Large intestine (tissue), 3 donors: ENCODE results near the gene USB1. TPM values are rescaled to one million over a fixed set of nuclear protein-coding genes. Genes with fewer than 3 reads are reported as not detected.
"Not testable (repeated sequence)": the region's sequence is repeated elsewhere in the genome, so short reads cannot be mapped to it uniquely, and the experiment has no call there.

ENCODE experiments used
- DNase-seq, 2 donors: peaks; one replicate each; pipeline versions ENCODE4 v3.0.0 to v3.0.0-alpha.2; 2013
- H3K27ac ChIP-seq: one replicate; pipeline ENCODE4 v1.5.1; 2013; ENCODE audit warnings: low read length
- H3K27me3 ChIP-seq: 2 replicates; pipeline ENCODE4 v1.6.1; 2013; ENCODE audit warnings: low read length; ENCODE audit not compliant: control insufficient read depth, insufficient read depth
- H3K36me3 ChIP-seq: 2 replicates; pipeline ENCODE4 v1.6.1; 2013; ENCODE audit warnings: low read length; ENCODE audit not compliant: control insufficient read depth, insufficient read depth
- H3K4me1 ChIP-seq: one replicate; pipeline ENCODE4 v1.6.1; 2013; ENCODE audit warnings: low read length; ENCODE audit not compliant: control insufficient read depth, insufficient read depth
- H3K4me3 ChIP-seq: one replicate; pipeline ENCODE4 v1.5.1; 2013; ENCODE audit warnings: low read length
- H3K9me3 ChIP-seq: one replicate; pipeline ENCODE4 v1.6.1; 2013; ENCODE audit warnings: mild to moderate bottlenecking, low read depth, low read length, moderate library complexity; ENCODE audit not compliant: control insufficient read depth
- WGBS: methylation state at CpG from one replicate; pipeline ENCODE4 v1.1.5; 2013; ENCODE audit warnings: low lambda C conversion rate; ENCODE audit not compliant: insufficient coverage; 5-methylcytosine and 5-hydroxymethylcytosine counted together
- polyA plus RNA-seq: library from polyadenylated mRNA; unstranded; fragments of 120-200 nt; gene quantifications from one replicate; pipeline ENCODE4 v1.2.1, GENCODE V29; 2013

USB1 gene
- polyA plus RNA-seq, 1 donor = 26.5 TPM

DNA sequence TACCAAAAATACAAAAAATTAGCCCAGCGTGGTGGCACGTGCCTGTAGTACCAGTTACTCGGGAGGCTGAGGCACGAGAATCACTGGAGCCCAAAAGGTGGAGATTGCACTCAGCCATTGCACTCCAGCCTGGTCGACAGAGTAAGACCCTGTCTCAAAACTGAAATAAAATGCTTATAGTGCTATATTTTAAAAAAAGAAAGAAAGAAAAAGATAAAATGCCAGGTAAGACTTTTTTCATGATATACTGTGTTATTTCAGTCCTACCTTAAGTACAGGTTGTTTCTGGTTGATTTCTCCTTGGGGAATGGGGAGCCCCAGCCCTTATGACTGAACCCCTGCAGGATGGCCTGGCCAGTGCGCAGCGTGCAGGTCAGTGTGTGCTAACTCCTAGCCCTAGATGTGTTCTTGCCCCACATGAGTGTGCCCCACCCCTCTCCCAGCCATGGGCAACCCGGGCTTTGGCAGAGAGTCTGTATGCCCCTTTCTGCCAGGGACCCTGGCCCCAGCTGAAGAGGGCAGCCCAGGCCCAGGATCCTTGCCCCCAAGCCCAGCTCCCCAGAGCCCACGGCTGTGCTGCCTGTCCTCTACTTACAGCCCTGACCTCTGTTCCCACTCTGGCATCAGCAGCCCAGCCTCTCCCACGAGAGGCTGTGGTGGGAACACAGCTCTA, 31.6 kb upstream of the USB1 start:
- H3K27ac ChIP-seq = no peak overlapping the region
- H3K9me3 ChIP-seq = no peaks in the 10 kb centered on the region
- no peaks in the 10 kb centered on the region for H3K27me3 ChIP-seq
- DNase-seq = no peak
- 93% methylated on average over 5 of the region's 10 CpGs for WGBS
- H3K36me3 ChIP-seq = no peaks in the 10 kb centered on the region
- no peaks in the 10 kb centered on the region for H3K4me1 ChIP-seq
- no peak overlapping the region for H3K4me3 ChIP-seq

DNA sequence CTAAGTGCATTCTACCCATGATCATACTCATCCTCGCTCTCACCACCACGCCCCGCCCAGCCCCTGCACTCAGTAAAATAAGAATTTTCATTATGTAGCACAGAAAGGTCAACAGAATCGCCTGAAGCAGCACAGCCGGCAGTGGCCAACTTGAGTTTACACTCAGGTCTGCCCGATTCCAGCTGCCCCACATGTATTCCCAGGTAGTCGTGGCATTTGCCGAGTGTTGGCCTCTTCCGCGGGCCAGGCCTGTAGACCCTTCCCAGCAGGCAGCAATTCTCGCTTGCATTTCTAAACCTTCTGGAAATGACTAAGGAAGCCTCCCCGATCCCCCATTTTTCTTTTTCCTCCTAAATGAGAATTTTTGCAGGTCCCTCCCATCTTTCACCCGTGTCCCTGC, 30.9 kb upstream of the USB1 start:
- Histone ChIP-seq H3K4me3 (no peak overlapping the region), H3K36me3 (no peaks in the 10 kb centered on the region), H3K27ac (no peak overlapping the region), H3K9me3 (no peaks in the 10 kb centered on the region), H3K27me3 (no peaks in the 10 kb centered on the region), H3K4me1 (no peaks in the 10 kb centered on the region)
- DNase-seq = no peak
- WGBS = no CpG with 5 or more reads among the region's 13 CpGs

DNA sequence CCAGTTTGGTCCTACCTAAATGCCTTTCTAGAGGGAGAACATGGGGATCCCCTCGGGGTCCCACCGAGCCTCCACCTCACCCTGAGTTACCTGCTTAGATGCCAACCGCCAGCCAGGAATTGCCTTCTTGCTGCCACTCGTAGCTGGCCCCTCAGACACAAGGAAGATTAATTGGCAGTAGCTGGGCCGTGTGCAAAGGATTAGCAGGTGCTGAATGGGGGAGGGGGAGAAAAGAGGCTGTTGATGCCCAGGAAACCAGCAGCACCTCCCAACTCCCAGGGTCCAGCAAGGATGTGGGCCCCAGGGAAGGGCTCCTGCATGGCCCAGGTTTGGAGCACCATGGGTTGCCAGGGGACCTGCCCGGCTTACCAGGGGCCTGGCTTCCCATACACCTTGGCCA, 30.2 kb upstream of the USB1 start, which contains the start of gene CNGB1:
CNGB1 (minus strand) TSS at position 159 of the 400 bp plus-strand sequence. CDS start 3,842 bp downstream, outside the sequence.
- no peaks in the 10 kb centered on the region for H3K27me3 ChIP-seq
- H3K9me3 ChIP-seq = no peaks in the 10 kb centered on the region
- H3K4me3 ChIP-seq = no peak within 1 kb of the TSS
- no CpG with 5 or more reads among the region's 6 CpGs for WGBS
- no peak within 1 kb of the TSS for H3K27ac ChIP-seq
- H3K4me1 ChIP-seq = no peaks in the 10 kb centered on the region
- H3K36me3 ChIP-seq = no peaks in the 10 kb centered on the region
- DNase-seq = no peak

DNA sequence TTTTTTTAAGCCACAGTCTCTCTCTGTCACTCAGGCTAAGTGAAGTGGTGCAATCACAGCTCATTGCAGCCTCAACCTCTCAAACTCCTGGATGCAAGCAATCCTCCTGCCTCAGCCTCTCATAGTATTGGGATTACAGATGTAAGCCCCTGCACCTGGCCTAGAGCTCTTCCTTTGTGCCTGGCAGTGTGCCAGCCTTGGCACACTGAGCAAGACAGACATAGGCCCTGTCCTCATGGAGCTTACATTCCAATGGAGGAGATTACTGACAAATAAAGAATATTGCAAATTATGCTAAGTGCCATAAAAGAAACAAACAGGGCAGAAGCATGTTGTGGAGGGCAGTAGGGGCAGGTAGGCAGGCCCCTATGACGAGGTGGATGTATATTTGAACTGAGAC, 29.4 kb upstream of the USB1 start:
- Histone ChIP-seq H3K4me1 (no peaks in the 10 kb centered on the region), H3K4me3 (no peak overlapping the region), H3K36me3 (no peaks in the 10 kb centered on the region), H3K27ac (no peak overlapping the region), H3K27me3 (no peaks in the 10 kb centered on the region), H3K9me3 (no peaks in the 10 kb centered on the region)
- DNase-seq = no peak
- 70% methylated on average over 1 of the region's 1 CpG for WGBS

DNA sequence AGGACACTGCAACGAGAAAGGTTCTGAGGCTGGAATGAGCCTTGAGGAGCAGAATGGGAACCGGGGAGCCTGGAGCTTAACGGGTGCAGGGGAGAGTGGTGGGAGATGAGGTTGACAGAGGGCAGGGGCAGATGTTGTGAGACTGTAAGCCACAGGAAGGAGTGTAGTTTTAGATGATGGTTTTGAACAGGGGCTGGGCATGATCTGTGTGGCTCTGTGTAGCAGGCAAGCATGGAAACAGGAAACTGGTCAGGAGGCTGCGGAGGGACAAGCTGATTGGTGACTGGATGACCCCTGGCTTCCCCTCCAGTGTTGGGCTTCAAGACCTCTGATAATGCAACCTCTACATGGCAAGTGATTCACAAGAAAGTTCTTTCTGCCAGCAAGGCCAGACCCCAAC, 28.9 kb upstream of the USB1 start:
- Histone ChIP-seq H3K4me3 (no peak overlapping the region), H3K36me3 (no peaks in the 10 kb centered on the region), H3K4me1 (no peaks in the 10 kb centered on the region), H3K9me3 (no peaks in the 10 kb centered on the region), H3K27me3 (no peaks in the 10 kb centered on the region), H3K27ac (no peak overlapping the region)
- WGBS = no CpG with 5 or more reads among the region's 4 CpGs
- DNase-seq = no peak

DNA sequence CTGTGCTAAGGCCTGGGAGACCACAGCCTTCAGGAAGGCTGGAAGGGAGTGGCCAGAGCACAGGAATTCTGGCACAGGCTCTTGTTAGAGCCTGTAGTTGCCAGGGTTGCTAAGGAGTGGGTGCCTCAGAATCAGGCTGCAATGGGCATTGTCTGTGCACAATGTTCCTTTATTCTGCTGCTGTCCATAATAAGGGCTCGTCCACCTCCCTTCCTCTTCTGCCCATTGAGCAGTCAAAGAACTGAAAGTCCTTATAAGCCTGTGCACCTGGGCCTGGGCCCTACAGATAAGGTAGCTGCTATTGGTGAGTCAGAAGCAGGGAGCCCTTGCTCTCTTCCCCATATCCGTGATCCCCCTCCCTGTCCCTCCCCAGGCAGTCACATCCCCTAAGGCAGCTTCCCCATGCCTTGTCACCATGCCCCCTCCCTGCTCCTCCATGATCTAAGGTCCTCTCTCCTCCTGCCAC, 24.8 kb upstream of the USB1 start:
- no peaks in the 10 kb centered on the region for H3K9me3 ChIP-seq
- H3K4me3 ChIP-seq = no peak overlapping the region
- no peak for DNase-seq
- no peak overlapping the region for H3K27ac ChIP-seq
- H3K4me1 ChIP-seq = no peaks in the 10 kb centered on the region
- WGBS = no CpG with 5 or more reads among the region's 2 CpGs
- no peaks in the 10 kb centered on the region for H3K36me3 ChIP-seq
- no peaks in the 10 kb centered on the region for H3K27me3 ChIP-seq

DNA sequence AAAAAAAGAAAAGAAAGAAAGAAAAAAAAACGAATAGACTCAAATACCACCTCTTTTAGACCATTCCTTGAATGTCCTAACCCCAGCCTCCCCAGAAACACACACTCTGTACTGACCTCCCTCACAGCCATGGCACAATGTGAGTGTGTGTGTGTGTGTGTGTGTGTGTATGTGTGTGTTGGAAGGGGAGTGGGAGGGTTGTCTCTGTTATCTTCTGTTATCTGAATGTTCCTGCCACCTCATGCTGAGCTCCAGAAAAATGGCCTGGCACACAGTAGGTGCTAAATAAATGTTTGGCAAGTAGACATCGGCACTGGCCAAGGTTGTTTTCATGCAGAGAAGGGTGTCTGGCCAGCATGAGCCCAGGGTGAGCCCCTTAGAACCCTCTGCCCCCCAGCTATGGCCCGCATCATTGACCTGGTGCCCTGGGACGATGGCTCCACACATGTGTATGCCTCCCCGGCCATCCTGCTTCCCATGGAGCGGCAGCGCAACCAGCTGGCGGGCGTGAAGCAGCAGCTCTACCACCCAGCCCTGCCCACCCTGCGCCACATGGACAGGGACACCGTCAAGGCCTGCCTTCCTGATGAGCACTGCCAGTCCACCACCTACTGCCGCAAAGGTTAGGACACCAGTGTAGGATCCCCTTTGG, 23.7 kb upstream of the USB1 start:
- H3K4me1 ChIP-seq = no peaks in the 10 kb centered on the region
- H3K36me3 ChIP-seq = no peaks in the 10 kb centered on the region
- no peak overlapping the region for H3K4me3 ChIP-seq
- WGBS = no CpG with 5 or more reads among the region's 12 CpGs
- H3K9me3 ChIP-seq = no peaks in the 10 kb centered on the region
- H3K27me3 ChIP-seq = peaks cover 4% of the 10 kb centered on the region
- DNase-seq = no peak
- no peak overlapping the region for H3K27ac ChIP-seq

DNA sequence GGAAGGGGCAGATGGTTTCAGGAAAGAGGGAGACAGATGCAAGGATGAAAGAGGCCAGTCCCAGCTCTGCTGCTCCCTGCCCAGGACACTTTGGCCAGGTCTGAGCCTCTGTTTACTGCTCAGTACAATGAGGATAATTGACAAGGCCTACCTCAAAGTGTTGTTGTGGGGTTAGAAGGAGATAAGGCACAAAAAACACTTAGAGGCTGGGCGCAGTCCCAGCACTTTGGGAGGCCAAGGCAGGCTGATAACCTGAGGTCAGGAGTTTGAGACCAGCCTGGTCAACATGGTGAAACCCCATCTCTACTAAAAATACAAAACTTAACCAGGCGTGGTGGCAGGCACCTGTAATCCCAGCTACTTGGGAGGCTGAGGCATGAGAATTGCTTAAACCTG, 23.1 kb upstream of the USB1 start:
- H3K4me1 ChIP-seq, H3K9me3 ChIP-seq, H3K27me3 ChIP-seq, DNase-seq, H3K27ac ChIP-seq, H3K4me3 ChIP-seq, H3K36me3 ChIP-seq: not testable (repeated sequence)
- WGBS = no CpG with 5 or more reads among the region's 2 CpGs

DNA sequence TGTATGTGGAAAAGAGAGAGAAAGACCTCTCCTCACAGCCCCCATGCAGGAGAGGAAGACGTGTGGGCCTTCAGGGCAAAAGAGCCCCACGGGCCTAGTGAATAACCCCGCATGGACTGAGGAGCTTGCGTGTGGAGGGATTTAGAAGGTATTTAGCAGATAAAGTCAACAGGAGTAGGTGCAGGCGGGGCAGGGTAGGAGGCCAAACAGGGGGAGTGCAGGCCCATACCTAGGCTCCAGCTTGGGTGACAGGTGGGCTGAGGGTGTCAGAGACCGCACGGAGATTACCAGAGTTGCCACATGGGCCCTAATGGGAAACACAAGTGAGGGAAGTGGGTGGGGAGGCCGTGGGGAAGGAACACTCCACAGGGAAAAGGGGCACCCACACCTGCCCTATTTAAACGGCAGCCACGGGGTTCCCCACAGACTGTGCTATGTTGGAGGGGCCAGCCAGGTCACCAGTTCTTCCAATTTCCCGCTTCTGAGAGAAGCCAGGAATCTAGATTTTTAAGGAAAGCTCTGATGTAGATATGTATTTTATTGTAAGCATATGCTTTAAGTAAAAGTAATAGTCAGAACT, 22.1 kb upstream of the USB1 start:
- peaks cover under 1% of the 10 kb centered on the region for H3K4me1 ChIP-seq
- H3K27me3 ChIP-seq = peaks cover 10% of the 10 kb centered on the region
- no CpG with 5 or more reads among the region's 11 CpGs for WGBS
- no peak overlapping the region for H3K4me3 ChIP-seq
- H3K27ac ChIP-seq = no peak overlapping the region
- no peaks in the 10 kb centered on the region for H3K36me3 ChIP-seq
- no peak for DNase-seq
- H3K9me3 ChIP-seq = no peaks in the 10 kb centered on the region

DNA sequence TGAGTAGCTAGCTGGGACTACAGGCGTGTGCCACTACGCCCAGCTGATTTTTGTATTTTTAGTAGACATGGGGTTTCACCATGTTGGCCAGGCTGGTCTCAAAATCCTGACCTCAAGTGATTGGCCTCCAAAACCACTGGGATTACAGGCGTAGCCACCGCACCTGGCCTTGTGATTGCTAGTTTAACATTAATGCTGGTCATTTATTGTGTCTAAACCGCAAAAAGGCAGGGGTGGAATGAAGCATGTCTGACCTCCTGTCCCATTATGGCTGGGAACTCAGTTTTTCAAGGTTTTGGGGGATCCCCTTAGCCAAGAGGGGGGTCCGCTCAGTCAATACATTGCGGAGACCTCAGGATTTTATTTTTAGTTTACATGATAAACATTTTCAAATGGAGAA, 19.6 kb upstream of the USB1 start:
- Histone ChIP-seq H3K4me3 (no peak overlapping the region), H3K9me3 (peaks cover 9% of the 10 kb centered on the region), H3K27ac (no peak overlapping the region), H3K4me1 (peaks cover 14% of the 10 kb centered on the region), H3K36me3 (no peaks in the 10 kb centered on the region), H3K27me3 (peaks cover 34% of the 10 kb centered on the region)
- no CpG with 5 or more reads among the region's 7 CpGs for WGBS
- no peak for DNase-seq
